H1 (cell line): ENCODE measurements around the gene TNNI2. TPM values are rescaled to one million over a fixed set of nuclear protein-coding genes. Genes with fewer than 3 reads are reported as not detected.

Experiments used
- BRCA1 ChIP-seq: IDR thresholded peaks from 2 replicates; pipeline ENCODE4 v1.6.1; 2012; ENCODE audit warnings: low read depth, low read length, improper control_type of control experiment
- CTBP2 ChIP-seq: IDR thresholded peaks from 2 replicates; pipeline ENCODE4 v1.7.0; 2011; ENCODE audit warnings: borderline replicate concordance, mild to moderate bottlenecking, moderate library complexity, mixed read lengths, low read length; ENCODE audit not compliant: insufficient read depth, insufficient read length
- EP300 ChIP-seq, 2 experiments: IDR thresholded peaks; 1 replicate in 1 of 2; 2 replicates in 1 of 2; pipeline ENCODE4 v1.6.1; 2011 to 2012; ENCODE audit warnings: low read depth in 2 of 2, low read length in 2 of 2, mild to moderate bottlenecking in 2 of 2, borderline replicate concordance in 1 of 2, inconsistent platforms in 1 of 2, moderate library complexity in 1 of 2
- RXRA ChIP-seq: IDR thresholded peaks from 2 replicates; pipeline ENCODE4 v1.6.1; 2011; ENCODE audit warnings: low read depth, mild to moderate bottlenecking, low read length, moderate library complexity; ENCODE audit not compliant: insufficient read depth
- TEAD4 ChIP-seq: IDR thresholded peaks from 2 replicates; pipeline ENCODE4 v1.6.1; 2012; ENCODE audit warnings: low read depth, low read length, inconsistent platforms, mixed read lengths
- polyA plus RNA-seq, 7 experiments: library from polyadenylated mRNA; depleted of rRNA in 3 of 7; stranded (reverse) in 5 of 7; unstranded in 2 of 7; fragments of >200 nt in 5 of 7; fragments of 200-250 nt in 2 of 7; gene quantifications; 1 replicate in 5 of 7; 2 replicates in 1 of 7; 4 replicates in 1 of 7; pipeline versions ENCODE4 v1.2.1 to v1.2.3, GENCODE V29; 2011 to 2013; ENCODE audit warnings: missing spikeins in 2 of 7, mixed read lengths in 2 of 7
- total RNA-seq: library from RNA; stranded (reverse); fragmentation: NEBNext Ultra II Directional; extraction: Animal tissue kit (Norgen Biotek cat#: 25700); gene quantifications from 2 replicates; pipeline ENCODE4 v1.2.1, GENCODE V29; 2021
- TF ChIP-seq, protein P1 (sequence below): fragments of 300-600 bp; sonication (generic); IDR thresholded peaks from 2 replicates; pipeline ENCODE4 v1.7.1; 2012; ENCODE audit warnings: low read length, moderate library complexity, mild to moderate bottlenecking, inconsistent platforms; ENCODE audit not compliant: insufficient replicate concordance
- TF ChIP-seq, protein P2 (sequence below): IDR thresholded peaks from 2 replicates; pipeline ENCODE4 v1.6.1; 2012; ENCODE audit warnings: inconsistent platforms
- TF ChIP-seq, protein P3 (sequence below): IDR thresholded peaks from 2 replicates; pipeline ENCODE4 v1.6.1; 2012; ENCODE audit warnings: low read length, inconsistent platforms

Gene TNNI2
- total and polyA plus RNA-seq, 2 of the 8 experiments (the other 6 are each of a cell fraction or from before 2014, with no cell fraction given), result not detected

DNA sequence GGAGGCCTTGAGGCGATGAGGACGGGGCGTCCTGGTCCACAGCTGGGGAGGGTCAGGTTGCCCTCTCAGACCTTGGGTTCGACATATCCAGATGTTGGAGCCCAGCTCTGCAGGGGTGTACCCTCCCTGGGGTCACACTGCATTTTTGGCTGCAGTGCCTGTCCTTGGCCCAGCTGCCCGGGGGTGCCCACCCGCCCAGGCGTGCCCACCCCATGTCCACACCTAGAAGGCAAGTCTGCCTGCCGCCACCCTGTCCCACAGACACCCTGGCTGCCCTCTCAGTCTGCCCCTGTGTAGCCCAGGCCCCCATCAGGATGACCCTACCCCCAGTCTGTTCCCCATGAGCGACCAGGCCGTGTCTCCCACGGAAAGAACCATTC, 17.1 kb downstream of the TNNI2 start (continued):
- TF ChIP-seq, protein P1, sequence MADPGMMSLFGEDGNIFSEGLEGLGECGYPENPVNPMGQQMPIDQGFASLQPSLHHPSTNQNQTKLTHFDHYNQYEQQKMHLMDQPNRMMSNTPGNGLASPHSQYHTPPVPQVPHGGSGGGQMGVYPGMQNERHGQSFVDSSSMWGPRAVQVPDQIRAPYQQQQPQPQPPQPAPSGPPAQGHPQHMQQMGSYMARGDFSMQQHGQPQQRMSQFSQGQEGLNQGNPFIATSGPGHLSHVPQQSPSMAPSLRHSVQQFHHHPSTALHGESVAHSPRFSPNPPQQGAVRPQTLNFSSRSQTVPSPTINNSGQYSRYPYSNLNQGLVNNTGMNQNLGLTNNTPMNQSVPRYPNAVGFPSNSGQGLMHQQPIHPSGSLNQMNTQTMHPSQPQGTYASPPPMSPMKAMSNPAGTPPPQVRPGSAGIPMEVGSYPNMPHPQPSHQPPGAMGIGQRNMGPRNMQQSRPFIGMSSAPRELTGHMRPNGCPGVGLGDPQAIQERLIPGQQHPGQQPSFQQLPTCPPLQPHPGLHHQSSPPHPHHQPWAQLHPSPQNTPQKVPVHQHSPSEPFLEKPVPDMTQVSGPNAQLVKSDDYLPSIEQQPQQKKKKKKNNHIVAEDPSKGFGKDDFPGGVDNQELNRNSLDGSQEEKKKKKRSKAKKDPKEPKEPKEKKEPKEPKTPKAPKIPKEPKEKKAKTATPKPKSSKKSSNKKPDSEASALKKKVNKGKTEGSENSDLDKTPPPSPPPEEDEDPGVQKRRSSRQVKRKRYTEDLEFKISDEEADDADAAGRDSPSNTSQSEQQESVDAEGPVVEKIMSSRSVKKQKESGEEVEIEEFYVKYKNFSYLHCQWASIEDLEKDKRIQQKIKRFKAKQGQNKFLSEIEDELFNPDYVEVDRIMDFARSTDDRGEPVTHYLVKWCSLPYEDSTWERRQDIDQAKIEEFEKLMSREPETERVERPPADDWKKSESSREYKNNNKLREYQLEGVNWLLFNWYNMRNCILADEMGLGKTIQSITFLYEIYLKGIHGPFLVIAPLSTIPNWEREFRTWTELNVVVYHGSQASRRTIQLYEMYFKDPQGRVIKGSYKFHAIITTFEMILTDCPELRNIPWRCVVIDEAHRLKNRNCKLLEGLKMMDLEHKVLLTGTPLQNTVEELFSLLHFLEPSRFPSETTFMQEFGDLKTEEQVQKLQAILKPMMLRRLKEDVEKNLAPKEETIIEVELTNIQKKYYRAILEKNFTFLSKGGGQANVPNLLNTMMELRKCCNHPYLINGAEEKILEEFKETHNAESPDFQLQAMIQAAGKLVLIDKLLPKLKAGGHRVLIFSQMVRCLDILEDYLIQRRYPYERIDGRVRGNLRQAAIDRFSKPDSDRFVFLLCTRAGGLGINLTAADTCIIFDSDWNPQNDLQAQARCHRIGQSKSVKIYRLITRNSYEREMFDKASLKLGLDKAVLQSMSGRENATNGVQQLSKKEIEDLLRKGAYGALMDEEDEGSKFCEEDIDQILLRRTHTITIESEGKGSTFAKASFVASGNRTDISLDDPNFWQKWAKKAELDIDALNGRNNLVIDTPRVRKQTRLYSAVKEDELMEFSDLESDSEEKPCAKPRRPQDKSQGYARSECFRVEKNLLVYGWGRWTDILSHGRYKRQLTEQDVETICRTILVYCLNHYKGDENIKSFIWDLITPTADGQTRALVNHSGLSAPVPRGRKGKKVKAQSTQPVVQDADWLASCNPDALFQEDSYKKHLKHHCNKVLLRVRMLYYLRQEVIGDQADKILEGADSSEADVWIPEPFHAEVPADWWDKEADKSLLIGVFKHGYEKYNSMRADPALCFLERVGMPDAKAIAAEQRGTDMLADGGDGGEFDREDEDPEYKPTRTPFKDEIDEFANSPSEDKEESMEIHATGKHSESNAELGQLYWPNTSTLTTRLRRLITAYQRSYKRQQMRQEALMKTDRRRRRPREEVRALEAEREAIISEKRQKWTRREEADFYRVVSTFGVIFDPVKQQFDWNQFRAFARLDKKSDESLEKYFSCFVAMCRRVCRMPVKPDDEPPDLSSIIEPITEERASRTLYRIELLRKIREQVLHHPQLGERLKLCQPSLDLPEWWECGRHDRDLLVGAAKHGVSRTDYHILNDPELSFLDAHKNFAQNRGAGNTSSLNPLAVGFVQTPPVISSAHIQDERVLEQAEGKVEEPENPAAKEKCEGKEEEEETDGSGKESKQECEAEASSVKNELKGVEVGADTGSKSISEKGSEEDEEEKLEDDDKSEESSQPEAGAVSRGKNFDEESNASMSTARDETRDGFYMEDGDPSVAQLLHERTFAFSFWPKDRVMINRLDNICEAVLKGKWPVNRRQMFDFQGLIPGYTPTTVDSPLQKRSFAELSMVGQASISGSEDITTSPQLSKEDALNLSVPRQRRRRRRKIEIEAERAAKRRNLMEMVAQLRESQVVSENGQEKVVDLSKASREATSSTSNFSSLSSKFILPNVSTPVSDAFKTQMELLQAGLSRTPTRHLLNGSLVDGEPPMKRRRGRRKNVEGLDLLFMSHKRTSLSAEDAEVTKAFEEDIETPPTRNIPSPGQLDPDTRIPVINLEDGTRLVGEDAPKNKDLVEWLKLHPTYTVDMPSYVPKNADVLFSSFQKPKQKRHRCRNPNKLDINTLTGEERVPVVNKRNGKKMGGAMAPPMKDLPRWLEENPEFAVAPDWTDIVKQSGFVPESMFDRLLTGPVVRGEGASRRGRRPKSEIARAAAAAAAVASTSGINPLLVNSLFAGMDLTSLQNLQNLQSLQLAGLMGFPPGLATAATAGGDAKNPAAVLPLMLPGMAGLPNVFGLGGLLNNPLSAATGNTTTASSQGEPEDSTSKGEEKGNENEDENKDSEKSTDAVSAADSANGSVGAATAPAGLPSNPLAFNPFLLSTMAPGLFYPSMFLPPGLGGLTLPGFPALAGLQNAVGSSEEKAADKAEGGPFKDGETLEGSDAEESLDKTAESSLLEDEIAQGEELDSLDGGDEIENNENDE, result no peak
- TF ChIP-seq CTBP2 (no peak), BRCA1 (no peak), TEAD4 (no peak), RXRA (no peak), EP300 (IDR thresholded peaks at IDR 0.05; ENCODE audit: borderline replicate concordance in 1 of 2, low read depth in 2 of 2, low read length in 2 of 2) (no peak)
- TF ChIP-seq, protein P2, sequence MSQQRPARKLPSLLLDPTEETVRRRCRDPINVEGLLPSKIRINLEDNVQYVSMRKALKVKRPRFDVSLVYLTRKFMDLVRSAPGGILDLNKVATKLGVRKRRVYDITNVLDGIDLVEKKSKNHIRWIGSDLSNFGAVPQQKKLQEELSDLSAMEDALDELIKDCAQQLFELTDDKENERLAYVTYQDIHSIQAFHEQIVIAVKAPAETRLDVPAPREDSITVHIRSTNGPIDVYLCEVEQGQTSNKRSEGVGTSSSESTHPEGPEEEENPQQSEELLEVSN, result no peak
- TF ChIP-seq, protein P3, sequence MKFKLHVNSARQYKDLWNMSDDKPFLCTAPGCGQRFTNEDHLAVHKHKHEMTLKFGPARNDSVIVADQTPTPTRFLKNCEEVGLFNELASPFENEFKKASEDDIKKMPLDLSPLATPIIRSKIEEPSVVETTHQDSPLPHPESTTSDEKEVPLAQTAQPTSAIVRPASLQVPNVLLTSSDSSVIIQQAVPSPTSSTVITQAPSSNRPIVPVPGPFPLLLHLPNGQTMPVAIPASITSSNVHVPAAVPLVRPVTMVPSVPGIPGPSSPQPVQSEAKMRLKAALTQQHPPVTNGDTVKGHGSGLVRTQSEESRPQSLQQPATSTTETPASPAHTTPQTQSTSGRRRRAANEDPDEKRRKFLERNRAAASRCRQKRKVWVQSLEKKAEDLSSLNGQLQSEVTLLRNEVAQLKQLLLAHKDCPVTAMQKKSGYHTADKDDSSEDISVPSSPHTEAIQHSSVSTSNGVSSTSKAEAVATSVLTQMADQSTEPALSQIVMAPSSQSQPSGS, result no peak
